Measurements from ENCODE around the gene STAB1. TPM values are rescaled to one million over a fixed set of nuclear protein-coding genes. Genes with fewer than 3 reads are reported as not detected.

Gene STAB1
- total RNA-seq, 1 donor from 2014 or later: 866 TPM

DNA sequence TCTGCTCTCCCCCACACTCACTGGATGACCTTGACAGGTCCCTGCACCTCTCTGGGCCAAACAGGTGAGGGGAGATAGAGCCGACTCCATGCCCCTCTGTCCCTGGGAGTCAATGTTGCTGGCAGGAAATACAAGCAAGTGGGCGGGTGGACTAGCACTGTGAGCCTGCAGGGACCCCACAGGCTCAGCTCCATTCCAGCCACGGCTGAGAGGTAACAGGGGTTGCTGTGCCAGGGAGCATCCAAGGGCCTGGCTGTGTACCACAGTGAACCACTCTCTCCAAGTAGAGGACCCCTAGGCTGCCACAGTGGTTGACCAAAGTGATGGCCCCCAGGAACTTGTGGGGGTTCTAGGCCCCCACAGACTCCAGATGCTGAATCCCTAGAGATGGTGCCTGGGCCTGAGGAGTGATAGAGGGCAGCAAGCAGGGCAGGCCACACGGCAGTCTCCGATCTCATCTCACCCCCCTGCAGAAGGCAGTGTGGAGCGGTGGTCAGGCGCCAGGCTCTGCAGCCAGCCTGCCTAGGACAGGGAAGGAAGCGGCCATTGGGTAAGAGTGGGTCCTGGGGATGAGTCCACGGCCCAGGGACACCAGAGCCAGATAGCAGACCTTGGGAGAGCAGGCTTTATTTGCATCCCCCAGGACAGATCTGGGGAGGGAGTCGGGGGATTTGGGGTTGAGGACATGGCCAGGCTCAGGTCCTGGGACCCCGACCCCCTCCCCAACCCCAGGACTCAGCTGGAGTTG is 44.5 kb upstream of the STAB1 start:
- no peaks in the 10 kb centered on the region for H3K9me3 Mint-ChIP-seq (ENCODE audit: unreplicated experiment)
- H3K4me3 Mint-ChIP-seq (ENCODE audit: unreplicated experiment): no peak overlapping the region
- DNase-seq (ENCODE audit: low spot score): no peak
- peaks cover 5% of the 10 kb centered on the region for H3K36me3 Mint-ChIP-seq (ENCODE audit: low read depth, unreplicated experiment)
- TF ChIP-seq, protein P1, sequence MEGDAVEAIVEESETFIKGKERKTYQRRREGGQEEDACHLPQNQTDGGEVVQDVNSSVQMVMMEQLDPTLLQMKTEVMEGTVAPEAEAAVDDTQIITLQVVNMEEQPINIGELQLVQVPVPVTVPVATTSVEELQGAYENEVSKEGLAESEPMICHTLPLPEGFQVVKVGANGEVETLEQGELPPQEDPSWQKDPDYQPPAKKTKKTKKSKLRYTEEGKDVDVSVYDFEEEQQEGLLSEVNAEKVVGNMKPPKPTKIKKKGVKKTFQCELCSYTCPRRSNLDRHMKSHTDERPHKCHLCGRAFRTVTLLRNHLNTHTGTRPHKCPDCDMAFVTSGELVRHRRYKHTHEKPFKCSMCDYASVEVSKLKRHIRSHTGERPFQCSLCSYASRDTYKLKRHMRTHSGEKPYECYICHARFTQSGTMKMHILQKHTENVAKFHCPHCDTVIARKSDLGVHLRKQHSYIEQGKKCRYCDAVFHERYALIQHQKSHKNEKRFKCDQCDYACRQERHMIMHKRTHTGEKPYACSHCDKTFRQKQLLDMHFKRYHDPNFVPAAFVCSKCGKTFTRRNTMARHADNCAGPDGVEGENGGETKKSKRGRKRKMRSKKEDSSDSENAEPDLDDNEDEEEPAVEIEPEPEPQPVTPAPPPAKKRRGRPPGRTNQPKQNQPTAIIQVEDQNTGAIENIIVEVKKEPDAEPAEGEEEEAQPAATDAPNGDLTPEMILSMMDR (IDR thresholded peaks at IDR 0.05; ENCODE audit: unreplicated experiment): no peak
- peaks cover 12% of the 10 kb centered on the region for H3K27me3 Mint-ChIP-seq (ENCODE audit: unreplicated experiment)
- no peak overlapping the region for H3K27ac Mint-ChIP-seq (ENCODE audit: unreplicated experiment)
- H3K4me1 Mint-ChIP-seq (ENCODE audit: unreplicated experiment): peaks cover 32% of the 10 kb centered on the region

DNA sequence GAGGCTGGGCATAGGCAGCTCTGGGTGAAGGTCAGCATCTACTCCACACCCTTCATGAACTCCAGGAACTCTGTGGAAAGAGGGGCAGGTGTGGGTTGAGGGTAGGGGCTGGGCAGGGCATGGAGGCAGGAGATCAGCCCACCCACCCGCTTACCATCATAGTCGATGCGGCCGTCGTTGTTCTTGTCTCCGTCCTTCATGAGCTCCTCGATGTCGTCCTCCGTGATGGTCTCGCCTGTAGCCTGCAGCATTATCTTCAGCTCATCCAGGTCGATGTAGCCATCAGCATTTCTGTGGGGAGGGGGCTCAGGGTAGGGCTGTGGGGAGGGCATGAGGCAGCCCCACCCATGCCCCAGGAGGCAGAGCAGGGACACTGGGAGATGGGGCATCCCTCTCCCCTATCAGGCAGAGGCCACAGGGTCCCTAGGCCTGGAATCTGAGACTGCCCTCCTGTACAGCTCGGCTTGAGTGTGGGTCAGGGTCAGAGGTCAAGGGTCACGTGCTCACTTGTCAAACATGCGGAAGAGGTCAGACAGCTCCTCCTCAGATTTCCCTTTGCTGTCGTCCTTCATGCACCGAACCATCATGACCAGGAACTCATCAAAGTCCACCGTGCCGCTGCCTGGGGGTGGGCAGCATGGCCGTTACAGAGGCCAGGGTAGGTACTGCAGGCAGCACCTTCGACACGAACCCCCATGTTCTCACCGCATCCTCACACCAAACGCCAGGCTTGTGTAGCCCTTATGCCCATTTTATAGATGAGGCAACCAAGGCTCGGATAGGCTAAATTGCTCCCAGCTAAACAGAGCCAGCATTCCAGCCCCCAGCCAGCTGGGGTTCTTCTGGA is 43.7 kb upstream of the STAB1 start:
- peaks cover 37% of the 10 kb centered on the region for H3K4me1 Mint-ChIP-seq (ENCODE audit: unreplicated experiment)

DNA sequence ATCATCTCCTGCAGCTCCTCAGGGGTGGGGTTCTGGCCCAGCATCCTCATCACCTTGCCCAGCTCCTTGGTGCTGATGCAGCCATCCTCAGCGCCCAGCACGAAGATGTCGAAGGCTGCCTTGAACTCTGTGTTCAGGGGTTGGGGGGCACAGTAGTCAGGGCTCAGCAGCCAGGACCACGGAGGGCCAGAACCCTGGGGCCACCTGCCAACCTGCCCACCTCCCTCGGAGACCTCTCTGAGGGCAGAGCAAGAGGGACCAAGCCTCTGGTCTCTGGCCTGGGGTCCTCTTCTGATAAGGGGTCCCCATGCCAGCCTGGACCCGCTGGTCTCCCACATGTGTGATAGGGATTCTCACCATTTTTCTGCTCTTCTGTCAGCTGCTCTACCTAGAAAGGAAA is 43.0 kb upstream of the STAB1 start:
- TF ChIP-seq, protein P1 (IDR thresholded peaks at IDR 0.05; ENCODE audit: unreplicated experiment): no peak
- Mint-ChIP-seq H3K4me1 (ENCODE audit: unreplicated experiment) (peaks cover 37% of the 10 kb centered on the region), H3K27me3 (ENCODE audit: unreplicated experiment) (peaks cover 14% of the 10 kb centered on the region), H3K36me3 (ENCODE audit: low read depth, unreplicated experiment) (peaks cover 10% of the 10 kb centered on the region), H3K9me3 (ENCODE audit: unreplicated experiment) (no peaks in the 10 kb centered on the region), H3K27ac (ENCODE audit: unreplicated experiment) (no peak overlapping the region), H3K4me3 (ENCODE audit: unreplicated experiment) (no peak overlapping the region)
- DNase-seq (ENCODE audit: low spot score): no peak

More for the DNA sequence above, 43.7 kb upstream of the STAB1 start:
- Mint-ChIP-seq H3K36me3 (ENCODE audit: low read depth, unreplicated experiment) (peaks cover 8% of the 10 kb centered on the region), H3K27ac (ENCODE audit: unreplicated experiment) (no peak overlapping the region), H3K9me3 (ENCODE audit: unreplicated experiment) (no peaks in the 10 kb centered on the region), H3K27me3 (ENCODE audit: unreplicated experiment) (peaks cover 12% of the 10 kb centered on the region), H3K4me3 (ENCODE audit: unreplicated experiment) (no peak overlapping the region)
- no peak for DNase-seq (ENCODE audit: low spot score)
- TF ChIP-seq, protein P1 (IDR thresholded peaks at IDR 0.05; ENCODE audit: unreplicated experiment): peak; percentile 31

DNA sequence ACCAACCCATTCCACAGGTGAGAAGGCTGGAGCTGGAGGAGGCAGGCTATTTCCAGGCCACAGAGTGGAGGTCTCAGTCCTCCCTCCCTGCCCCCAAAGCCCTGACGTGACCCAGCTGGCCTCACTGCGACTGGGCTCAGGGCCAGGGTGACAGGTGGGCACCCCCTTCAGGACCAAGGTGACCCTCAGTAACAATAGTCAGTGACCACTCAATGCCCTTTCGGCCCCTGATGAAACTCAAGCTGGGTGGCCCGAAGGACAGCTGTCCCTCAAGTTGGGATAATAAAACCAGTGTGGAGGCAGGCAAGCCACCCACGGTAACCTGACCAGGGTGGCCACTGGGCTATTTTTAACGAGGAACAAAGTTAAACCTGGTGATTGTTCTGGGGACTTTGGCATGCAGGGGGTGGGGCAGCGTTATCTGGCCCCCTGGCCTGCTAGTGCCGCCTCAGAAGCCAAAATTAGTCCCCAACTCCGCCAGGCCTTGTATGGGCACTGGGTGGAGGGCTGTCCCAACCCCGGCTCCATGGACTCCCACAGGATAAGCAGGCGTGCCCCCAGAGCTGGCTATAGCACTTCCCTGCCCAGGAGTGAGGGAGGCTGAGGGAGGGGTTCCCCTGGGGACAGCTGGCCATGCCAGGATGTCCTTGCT is 42.4 kb upstream of the STAB1 start:
- H3K4me1 Mint-ChIP-seq (ENCODE audit: unreplicated experiment): peaks cover 40% of the 10 kb centered on the region
- H3K36me3 Mint-ChIP-seq (ENCODE audit: low read depth, unreplicated experiment): peaks cover 16% of the 10 kb centered on the region
- no peak overlapping the region for H3K27ac Mint-ChIP-seq (ENCODE audit: unreplicated experiment)
- no peaks in the 10 kb centered on the region for H3K9me3 Mint-ChIP-seq (ENCODE audit: unreplicated experiment)
- H3K27me3 Mint-ChIP-seq (ENCODE audit: unreplicated experiment): peaks cover 17% of the 10 kb centered on the region
- TF ChIP-seq, protein P1 (IDR thresholded peaks at IDR 0.05; ENCODE audit: unreplicated experiment): no peak
- H3K4me3 Mint-ChIP-seq (ENCODE audit: unreplicated experiment): no peak overlapping the region
- DNase-seq (ENCODE audit: low spot score): no peak
